Astrocyte (in vitro differentiated cells and primary cell): ENCODE measurements around the gene RALGPS1.

Experiments
- CTCF ChIP-seq: IDR thresholded peaks from 2 replicates; pipeline ENCODE4 v1.5.1; 2011; ENCODE audit warnings: low read depth, mild to moderate bottlenecking, inconsistent platforms, low read length, moderate library complexity; ENCODE audit not compliant: insufficient read depth
- EZH2 ChIP-seq: IDR thresholded peaks from 2 replicates; pipeline ENCODE4 v1.6.1; 2012; ENCODE audit warnings: mild to moderate bottlenecking, low read length, inconsistent platforms; ENCODE audit not compliant: insufficient read depth

GRCh38 chr9:126962336-126962735, 47.8 kb downstream of the RALGPS1 start:
- TF ChIP-seq CTCF = no peak
- no peak for TF ChIP-seq EZH2
